Spleen (tissue), 7 donors: ENCODE results near the gene ANTXR2.

Source experiments
- CTCF ChIP-seq, 11 experiments: fragments of 200-600 bp in 7 of 11; fragments of 450-650 bp in 4 of 11; sonication (generic) in 4 of 11; IDR thresholded peaks in 8 of 11; conservative IDR thresholded peaks in 3 of 11; 1 replicate in 7 of 11; 2 replicates in 4 of 11; pipeline versions ENCODE4 v1.4.0 to v1.8.0; 2016 to 2021; ENCODE audit warnings: antibody characterized with exemption in 11 of 11, inconsistent platforms in 4 of 11, mild to moderate bottlenecking in 1 of 11
- POLR2A ChIP-seq, 3 donors: fragments of 450-650 bp; IDR thresholded peaks; one replicate each; pipeline ENCODE4 v1.5.1; 2017; ENCODE audit warnings: antibody characterized with exemption in 3 of 3, mild to moderate bottlenecking in 1 of 3
- donor health status: DM: no; HTN: no; CAD: no; lungs with moderate emphysema.
- donor health status: DM: no; HTN: no; CAD: no.
- donor health status: DM: no; HTN: no; CAD: no.

GRCh38 chr4:80016506-80016905 lies 56.5 kb downstream of the ANTXR2 start:
- TF ChIP-seq CTCF (IDR thresholded peaks at IDR 0.05 in 8 of 11, conservative IDR thresholded peaks at IDR 0.05 in 3 of 11) (no peak), POLR2A (IDR thresholded peaks at IDR 0.05) (no peak)
